Uterus (tissue), 4 donors: ENCODE data around the gene SPAG8. TPM values are rescaled to one million over a fixed set of nuclear protein-coding genes. Genes with fewer than 3 reads are reported as not detected.
A peak's percentile ranks its signal among the peaks of the same experiment; 100 is the strongest.

Experiments
- DNase-seq, 2 donors: peaks; one replicate each; pipeline ENCODE4 v3.0.0-alpha.2; 2019 to 2020
- H3K27ac ChIP-seq, 2 donors: fragments of 200-600 bp; sonication (generic); 1 replicate in 1 of 2; 2 replicates in 1 of 2; pipeline ENCODE4 v1.5.1; 2016 to 2018
- H3K27me3 ChIP-seq, 2 donors: fragments of 200-600 bp; sonication (generic); one replicate each; pipeline ENCODE4 v1.5.1; 2018 to 2019; ENCODE audit warnings: control low read depth in 1 of 2
- H3K36me3 ChIP-seq, 2 donors: fragments of 200-600 bp; sonication (generic); one replicate each; pipeline ENCODE4 v1.5.1; 2019; ENCODE audit warnings: control low read depth in 1 of 2
- H3K4me1 ChIP-seq, 2 donors: fragments of 200-600 bp; sonication (generic); one replicate each; pipeline ENCODE4 v1.5.1; 2018 to 2019; ENCODE audit warnings: control low read depth in 1 of 2
- H3K4me3 ChIP-seq, 2 donors: fragments of 200-600 bp; sonication (generic); 1 replicate in 1 of 2; 2 replicates in 1 of 2; pipeline ENCODE4 v1.5.1; 2018 to 2019; ENCODE audit warnings: mild to moderate bottlenecking in 1 of 2
- H3K9me3 ChIP-seq, 2 donors: fragments of 200-600 bp; sonication (generic); one replicate each; pipeline ENCODE4 v1.5.1; 2019; ENCODE audit warnings: control low read depth in 1 of 2
- POLR2A ChIP-seq, 2 donors: fragments of 450-650 bp; IDR thresholded peaks; one replicate each; pipeline ENCODE4 v1.6.1; 2016; ENCODE audit warnings: antibody characterized with exemption in 2 of 2, mild to moderate bottlenecking in 1 of 2, moderate library complexity in 1 of 2
- intact Hi-C: fragments of 100-400 bp; cut with DNase I; formaldehyde crosslinking; loops from one replicate; pipeline ENCODE4 v1.15.1; 2023; ENCODE audit warnings: low total_unique reads
- total RNA-seq, 4 donors: library from RNA; depleted of rRNA in 3 of 4; stranded (reverse); fragments of >200 nt in 3 of 4; gene quantifications; one replicate each; pipeline versions ENCODE4 v1.1.0 to v1.2.4, GENCODE V29; 2014 to 2023
- TF ChIP-seq, protein P1 (sequence below), 4 experiments: fragments of 200-600 bp in 2 of 4; fragments of 450-650 bp in 2 of 4; sonication (generic) in 2 of 4; IDR thresholded peaks; one replicate each; pipeline ENCODE4 v1.5.1; 2016 to 2019; ENCODE audit warnings: antibody characterized with exemption in 4 of 4, mild to moderate bottlenecking in 2 of 4, moderate library complexity in 1 of 4
- donor health status: DM: yes; HTN: yes; CAD: no.

SPAG8 gene
- total RNA-seq, 4 donors from 2014 or later, result 0.26 to 6.0 (median 4.0) TPM; not detected in 1

DNA sequence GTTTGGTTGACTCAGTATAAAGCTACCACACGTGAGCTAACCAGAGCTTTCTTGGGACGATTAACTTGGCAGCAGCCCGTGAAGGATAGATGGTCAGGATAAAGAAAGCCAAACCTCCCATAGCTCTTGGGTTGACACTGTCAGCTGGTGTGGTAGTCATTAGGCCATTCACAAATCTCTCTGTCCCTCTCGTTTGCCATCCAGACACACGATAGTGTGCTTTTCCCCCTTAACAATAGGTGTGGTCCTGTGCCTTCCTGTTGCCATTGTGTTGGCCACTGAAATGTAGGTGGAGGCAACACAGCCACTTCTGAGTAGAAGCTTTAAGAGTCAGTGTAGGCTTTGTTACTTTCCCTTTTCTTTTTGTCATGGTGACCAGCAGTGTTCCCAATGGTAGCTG lies 46.4 kb upstream of the SPAG8 start:
- no peak for TF ChIP-seq POLR2A (IDR thresholded peaks at IDR 0.05)
- TF ChIP-seq, protein P1, sequence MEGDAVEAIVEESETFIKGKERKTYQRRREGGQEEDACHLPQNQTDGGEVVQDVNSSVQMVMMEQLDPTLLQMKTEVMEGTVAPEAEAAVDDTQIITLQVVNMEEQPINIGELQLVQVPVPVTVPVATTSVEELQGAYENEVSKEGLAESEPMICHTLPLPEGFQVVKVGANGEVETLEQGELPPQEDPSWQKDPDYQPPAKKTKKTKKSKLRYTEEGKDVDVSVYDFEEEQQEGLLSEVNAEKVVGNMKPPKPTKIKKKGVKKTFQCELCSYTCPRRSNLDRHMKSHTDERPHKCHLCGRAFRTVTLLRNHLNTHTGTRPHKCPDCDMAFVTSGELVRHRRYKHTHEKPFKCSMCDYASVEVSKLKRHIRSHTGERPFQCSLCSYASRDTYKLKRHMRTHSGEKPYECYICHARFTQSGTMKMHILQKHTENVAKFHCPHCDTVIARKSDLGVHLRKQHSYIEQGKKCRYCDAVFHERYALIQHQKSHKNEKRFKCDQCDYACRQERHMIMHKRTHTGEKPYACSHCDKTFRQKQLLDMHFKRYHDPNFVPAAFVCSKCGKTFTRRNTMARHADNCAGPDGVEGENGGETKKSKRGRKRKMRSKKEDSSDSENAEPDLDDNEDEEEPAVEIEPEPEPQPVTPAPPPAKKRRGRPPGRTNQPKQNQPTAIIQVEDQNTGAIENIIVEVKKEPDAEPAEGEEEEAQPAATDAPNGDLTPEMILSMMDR (IDR thresholded peaks at IDR 0.05), result no peak

DNA sequence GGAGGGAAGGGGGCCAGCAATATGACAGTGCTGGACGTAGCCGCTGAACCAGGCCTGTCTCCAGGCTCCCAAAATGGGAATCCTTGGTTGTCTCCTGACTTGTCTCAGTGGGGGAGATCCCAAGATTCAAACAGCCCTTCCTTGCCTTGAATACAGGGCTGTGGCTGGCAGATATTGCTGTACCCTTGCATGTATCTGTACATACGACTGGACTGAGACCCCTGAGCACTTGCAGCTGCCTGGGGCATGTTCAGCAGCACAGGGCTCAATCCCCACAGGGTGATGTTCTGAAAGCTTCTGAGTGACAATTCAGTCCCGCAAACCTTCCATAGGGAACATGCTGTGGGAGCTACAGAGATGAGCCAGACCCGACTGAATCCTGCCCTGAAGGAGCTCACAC lies 44.8 kb upstream of the SPAG8 start:
- no peaks in the 10 kb centered on the region for H3K4me1 ChIP-seq
- no peak for TF ChIP-seq POLR2A (IDR thresholded peaks at IDR 0.05)
- TF ChIP-seq, protein P1 (IDR thresholded peaks at IDR 0.05), result no peak
- no peaks in the 10 kb centered on the region for H3K27me3 ChIP-seq
- no peaks in the 10 kb centered on the region for H3K9me3 ChIP-seq
- no peak for DNase-seq
- H3K27ac ChIP-seq, result no peak overlapping the region
- H3K36me3 ChIP-seq, result no peaks in the 10 kb centered on the region
- intact Hi-C loops, result no loop called here
- no peak overlapping the region for H3K4me3 ChIP-seq

More for the DNA sequence above, 46.4 kb upstream of the SPAG8 start:
- no peak for DNase-seq
- Histone ChIP-seq H3K27ac (no peak overlapping the region), H3K9me3 (no peaks in the 10 kb centered on the region), H3K27me3 (no peaks in the 10 kb centered on the region), H3K36me3 (no peaks in the 10 kb centered on the region), H3K4me3 (no peak overlapping the region), H3K4me1 (no peaks in the 10 kb centered on the region)
- intact Hi-C loops, result no loop called here

DNA sequence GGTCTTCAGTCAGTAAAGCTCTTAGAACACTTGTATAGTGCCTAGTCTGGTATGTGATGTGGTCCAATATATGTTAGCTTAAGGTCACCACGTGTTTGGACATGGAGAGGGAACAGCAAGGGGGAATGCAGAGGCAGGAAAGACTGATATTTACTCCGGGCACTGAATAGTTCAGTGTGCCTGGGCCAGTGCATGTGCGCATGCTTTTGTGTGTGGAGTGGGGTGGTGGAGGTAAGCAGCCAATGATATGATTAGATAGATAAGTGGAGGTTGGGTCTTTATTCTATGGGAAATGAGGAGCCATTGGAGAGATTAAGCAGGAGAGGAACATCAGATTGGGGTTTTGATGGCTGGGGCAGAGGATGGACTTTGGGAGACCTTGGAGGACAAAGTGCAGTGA lies 44.1 kb upstream of the SPAG8 start:
- no peaks in the 10 kb centered on the region for H3K4me1 ChIP-seq
- H3K27me3 ChIP-seq, result no peaks in the 10 kb centered on the region
- no peak for DNase-seq
- H3K27ac ChIP-seq, result no peak overlapping the region
- intact Hi-C loops, result no loop called here
- no peak overlapping the region for H3K4me3 ChIP-seq
- H3K9me3 ChIP-seq, result no peaks in the 10 kb centered on the region
- TF ChIP-seq POLR2A (IDR thresholded peaks at IDR 0.05), result no peak
- TF ChIP-seq, protein P1 (IDR thresholded peaks at IDR 0.05), result no peak
- H3K36me3 ChIP-seq, result no peaks in the 10 kb centered on the region

DNA sequence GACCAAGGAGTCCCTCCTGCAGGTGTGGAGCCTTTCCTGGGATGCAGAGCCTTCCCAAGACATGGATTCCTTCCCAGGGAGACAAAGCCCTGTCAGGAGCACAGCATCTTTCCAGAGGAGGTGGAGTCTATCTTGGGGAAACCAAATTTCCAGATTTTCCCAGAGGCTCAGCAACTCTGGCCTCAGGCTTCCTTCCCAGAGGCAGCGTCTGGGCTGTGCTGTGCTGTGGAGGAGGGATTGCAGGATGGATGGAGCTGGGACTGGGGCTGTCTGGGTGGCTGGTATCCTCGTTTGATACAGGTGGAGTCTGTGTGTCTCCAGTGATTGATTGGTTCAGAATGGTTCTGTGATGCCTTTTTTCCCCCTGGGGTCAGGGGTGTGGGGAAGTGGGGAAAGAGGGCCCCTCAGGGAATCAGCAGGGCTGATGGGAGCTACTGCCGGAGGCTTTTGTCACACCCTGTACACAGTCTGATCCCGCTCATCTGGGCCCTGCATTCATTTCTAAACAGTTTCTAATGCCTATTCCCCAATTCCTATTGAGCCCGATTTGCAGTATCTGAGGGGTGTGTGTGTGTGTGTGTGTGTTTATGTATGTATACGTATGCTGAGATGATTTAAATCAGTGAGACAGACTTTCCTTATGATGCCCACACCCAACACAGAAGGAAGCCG lies 42.2 kb upstream of the SPAG8 start:
- Histone ChIP-seq H3K27ac (no peak overlapping the region), H3K9me3 (no peaks in the 10 kb centered on the region), H3K27me3 (no peaks in the 10 kb centered on the region), H3K4me1 (no peaks in the 10 kb centered on the region), H3K4me3 (no peak overlapping the region), H3K36me3 (no peaks in the 10 kb centered on the region)
- TF ChIP-seq POLR2A (IDR thresholded peaks at IDR 0.05), result no peak
- no peak for DNase-seq
- intact Hi-C loops, result no loop called here

DNA sequence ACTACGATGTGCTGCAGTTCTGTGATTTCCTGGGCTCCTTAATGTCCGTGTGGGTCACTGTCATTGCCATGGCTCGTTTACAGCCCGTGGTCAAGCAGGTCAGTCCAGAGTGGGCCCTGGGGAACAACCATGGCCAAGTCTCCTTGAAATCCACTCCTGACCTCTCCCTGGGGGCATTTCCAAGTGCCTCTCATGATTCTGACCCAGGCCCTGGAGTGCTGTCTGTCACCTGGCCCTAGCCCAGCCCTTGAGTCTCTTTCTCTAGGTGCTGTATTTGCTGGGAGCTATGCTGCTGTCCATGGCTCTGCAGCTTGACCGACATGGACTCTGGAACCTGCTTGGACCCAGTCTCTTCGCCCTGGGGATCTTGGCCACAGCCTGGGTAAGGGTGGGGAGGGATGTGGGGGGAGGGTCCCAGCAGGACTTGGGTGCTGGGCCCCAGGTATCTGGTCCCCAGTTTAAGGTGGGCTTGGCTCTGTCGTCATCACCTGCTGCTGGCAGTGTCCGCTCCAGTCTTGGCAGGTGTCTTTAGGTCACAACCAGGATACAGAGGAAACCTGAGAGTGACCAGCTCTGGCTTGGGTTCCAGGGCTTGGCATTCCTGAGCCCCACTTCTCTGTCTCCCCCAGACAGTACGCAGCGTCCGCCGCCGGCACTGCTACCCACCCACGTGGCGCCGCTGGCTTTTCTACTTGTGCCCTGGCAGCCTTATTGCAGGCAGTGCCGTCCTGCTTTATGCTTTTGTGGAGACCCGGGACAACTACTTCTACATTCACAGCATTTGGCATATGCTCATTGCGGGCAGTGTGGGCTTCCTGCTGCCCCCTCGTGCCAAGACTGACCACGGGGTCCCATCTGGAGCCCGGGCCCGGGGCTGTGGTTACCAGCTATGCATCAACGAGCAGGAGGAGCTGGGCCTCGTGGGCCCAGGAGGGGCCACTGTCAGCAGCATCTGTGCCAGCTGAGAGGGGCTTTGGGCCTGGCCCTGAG lies 41.1 kb upstream of the SPAG8 start:
- Histone ChIP-seq H3K9me3 (no peaks in the 10 kb centered on the region), H3K27me3 (no peaks in the 10 kb centered on the region), H3K27ac (no peak overlapping the region), H3K4me3 (no peak overlapping the region), H3K36me3 (no peaks in the 10 kb centered on the region), H3K4me1 (no peaks in the 10 kb centered on the region)
- no peak for TF ChIP-seq POLR2A (IDR thresholded peaks at IDR 0.05)
- TF ChIP-seq, protein P1 (IDR thresholded peaks at IDR 0.05), result no peak
- peak in 1 of 2 donors; percentile 11 for DNase-seq
- intact Hi-C loops, result no loop called here
